ELF-1 (cell line): ENCODE results near the gene RHBDL1.

Source experiments
- DNase-seq: peaks from one replicate; pipeline ENCODE4 v3.0.0-alpha.2; 2016; ENCODE audit warnings: low read depth, low spot score

The RHBDL1 gene

GRCh38 chr16:672851-673250 is 2.6 kb upstream of the RHBDL1 start:
- DNase-seq, result no peak

GRCh38 chr16:673399-673991 is 2.0 kb upstream of the RHBDL1 start:
- DNase-seq, result no peak

GRCh38 chr16:674214-674881 is 1.1 kb upstream of the RHBDL1 start:
- DNase-seq, result no peak

DNA sequence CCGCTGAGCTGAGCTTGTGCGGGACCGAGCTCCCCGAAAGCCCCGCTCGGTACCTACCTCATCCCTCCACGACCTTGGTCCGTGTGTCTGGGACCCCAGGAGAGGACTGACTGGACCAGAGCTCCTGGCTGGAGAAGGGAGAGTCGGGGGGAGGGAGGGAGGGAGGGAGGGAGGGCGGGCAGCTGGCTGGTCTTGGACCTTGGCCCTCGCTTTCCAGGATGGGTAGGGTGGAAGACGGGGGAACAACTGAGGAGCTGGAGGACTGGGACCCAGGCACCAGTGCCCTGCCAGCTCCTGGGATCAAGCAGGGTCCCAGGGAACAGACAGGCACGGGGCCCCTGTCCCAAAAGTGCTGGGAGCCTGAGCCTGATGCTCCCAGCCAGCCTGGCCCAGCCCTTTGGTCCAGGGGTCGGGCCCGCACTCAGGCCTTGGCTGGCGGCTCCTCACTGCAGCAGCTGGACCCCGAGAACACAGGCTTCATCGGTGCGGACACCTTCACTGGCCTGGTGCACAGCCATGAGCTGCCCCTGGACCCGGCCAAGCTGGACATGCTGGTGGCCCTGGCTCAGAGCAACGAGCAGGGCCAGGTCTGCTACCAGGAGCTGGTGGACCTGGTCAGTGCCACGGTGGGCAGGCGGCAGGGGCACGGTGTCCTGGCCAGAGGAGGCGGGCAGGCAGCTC is 553 bp downstream of the RHBDL1 start:
- no peak for DNase-seq

- DNase-seq, result no peak
Observed at GRCh38 chr16:676565-676902, 1.1 kb downstream of the RHBDL1 start.

- no peak for DNase-seq
Observed at GRCh38 chr16:676913-677312, 1.4 kb downstream of the RHBDL1 start.

- DNase-seq, result no peak
Observed at GRCh38 chr16:677316-678190, 2.1 kb downstream of the RHBDL1 start.

GRCh38 chr16:678209-678857 is 2.9 kb downstream of the RHBDL1 start:
- DNase-seq, result no peak

DNA sequence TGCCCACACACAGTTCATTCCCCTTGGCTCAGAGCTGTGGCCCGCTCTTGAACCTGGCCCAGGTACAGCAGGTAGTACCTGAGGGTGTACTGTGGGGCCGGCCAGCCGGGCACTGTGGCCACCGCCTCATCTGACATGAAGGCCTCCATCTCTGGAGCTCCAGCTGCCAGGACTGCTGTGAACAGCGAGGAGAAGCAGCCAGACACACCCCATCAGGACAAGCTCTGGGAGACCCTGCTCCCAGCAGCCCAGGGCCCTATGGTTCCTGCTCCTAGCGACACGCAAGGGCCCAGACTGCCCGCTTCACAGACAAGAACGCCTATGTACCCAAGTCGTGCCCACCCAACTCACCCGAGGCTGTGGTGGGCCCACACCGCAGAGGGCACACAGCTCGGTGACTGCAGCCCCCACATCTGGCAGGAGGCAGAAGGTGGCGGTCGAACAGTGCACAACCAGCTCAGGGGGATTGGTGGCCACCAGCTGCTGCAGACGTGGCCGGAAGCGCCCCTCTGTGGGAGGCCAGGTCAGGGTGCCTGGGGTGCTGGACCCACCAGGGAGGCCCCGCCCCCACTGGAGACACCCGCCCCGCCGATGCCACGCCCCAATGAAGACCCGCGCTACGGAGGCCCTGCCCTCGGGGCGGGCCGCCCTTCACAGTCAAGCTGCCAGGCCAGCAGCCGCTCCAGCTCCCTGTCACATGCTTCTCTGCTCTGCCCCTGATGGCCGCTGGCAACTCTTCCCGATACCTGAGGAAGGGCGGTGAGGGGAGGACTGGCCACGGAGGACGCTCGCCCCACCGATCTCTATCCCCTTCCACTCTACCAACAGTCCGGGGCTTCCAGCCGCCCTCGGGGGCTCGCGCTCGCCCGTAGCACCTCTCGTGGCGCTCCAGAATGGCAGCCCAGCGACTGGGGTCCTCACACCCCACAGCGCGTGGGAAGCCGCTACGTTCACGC is 3.7 kb downstream of the RHBDL1 start:
- DNase-seq, result peak; percentile 82

DNA sequence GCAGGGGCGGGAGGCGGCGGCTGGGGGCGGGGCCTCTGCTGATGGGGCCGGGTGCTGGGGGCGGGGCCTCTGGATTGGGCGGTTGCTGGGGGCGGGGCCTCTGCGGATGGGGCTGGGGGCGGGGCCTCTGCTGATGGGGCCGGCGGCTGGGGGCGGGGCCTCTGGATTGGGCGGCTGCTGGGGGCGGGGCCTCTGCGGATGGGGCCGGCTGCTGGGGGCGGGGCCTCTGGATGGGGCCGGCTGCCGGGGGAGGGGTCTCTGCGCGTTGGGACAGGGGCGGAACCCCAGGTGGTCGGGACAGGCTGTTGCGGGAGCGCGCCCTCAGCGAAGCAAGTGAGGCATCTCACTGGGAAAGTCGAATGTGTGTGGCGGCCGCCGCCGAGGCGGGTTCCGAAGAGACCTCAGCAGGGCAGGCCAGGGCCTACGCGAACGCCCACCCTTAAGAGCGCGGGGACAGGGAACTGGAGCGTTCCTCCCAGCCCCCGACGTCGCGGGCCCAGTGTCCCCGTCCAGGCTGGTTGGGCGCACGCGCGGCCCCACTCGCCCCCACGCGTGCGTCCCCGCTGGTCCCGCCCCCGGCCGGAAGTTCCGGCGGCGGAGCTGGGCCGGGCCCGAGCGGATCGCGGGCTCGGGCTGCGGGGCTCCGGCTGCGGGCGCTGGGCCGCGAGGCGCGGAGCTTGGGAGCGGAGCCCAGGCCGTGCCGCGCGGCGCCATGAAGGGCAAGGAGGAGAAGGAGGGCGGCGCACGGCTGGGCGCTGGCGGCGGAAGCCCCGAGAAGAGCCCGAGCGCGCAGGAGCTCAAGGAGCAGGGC is 4.5 kb downstream of the RHBDL1 start, which contains the start of gene STUB1:
Gene STUB1, plus strand, starts transcription at position 597 of the 811 bp plus-strand sequence. Its CDS starts 116 bp downstream, at position 713.
- peak; percentile 89 for DNase-seq

DNA sequence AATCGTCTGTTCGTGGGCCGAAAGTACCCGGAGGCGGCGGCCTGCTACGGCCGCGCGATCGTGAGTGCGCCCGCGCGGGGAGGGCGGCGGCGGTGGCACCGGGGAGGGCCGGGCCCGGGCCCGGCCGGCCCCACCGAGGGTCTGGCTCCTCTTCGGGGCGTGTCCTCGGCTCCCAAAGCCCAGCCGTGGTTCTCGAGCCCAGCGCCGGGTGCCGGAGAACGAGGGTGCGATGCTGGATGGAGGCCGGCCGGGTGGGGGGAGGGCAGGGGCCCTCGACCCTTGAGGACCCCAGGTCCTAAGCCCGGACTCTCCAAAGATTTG is 5.1 kb downstream of the RHBDL1 start:
- DNase-seq, result no peak

DNA sequence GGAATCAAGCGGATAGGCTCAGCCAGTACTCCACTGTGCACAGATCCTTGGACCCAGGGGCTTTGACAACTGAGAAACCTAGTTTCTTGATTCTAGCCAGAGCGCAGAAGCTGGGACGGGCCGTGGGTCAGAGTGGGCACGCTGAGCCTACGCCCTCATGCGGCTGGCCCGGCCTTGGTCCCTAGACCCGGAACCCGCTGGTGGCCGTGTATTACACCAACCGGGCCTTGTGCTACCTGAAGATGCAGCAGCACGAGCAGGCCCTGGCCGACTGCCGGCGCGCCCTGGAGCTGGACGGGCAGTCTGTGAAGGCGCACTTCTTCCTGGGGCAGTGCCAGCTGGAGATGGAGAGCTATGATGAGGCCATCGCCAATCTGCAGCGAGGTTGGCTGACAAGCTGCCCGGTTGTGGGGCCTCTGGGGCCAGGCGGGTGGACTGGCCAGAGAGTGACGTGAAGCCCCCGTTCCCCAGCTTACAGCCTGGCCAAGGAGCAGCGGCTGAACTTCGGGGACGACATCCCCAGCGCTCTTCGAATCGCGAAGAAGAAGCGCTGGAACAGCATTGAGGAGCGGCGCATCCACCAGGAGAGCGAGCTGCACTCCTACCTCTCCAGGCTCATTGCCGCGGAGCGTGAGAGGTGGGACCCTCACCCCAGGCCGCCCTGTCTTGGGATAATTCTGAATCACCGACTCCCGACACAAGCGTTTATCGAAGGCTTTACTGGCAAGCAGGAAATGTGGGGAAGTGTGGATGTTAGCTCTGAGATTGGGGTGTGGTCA is 5.7 kb downstream of the RHBDL1 start:
- DNase-seq, result no peak

DNA sequence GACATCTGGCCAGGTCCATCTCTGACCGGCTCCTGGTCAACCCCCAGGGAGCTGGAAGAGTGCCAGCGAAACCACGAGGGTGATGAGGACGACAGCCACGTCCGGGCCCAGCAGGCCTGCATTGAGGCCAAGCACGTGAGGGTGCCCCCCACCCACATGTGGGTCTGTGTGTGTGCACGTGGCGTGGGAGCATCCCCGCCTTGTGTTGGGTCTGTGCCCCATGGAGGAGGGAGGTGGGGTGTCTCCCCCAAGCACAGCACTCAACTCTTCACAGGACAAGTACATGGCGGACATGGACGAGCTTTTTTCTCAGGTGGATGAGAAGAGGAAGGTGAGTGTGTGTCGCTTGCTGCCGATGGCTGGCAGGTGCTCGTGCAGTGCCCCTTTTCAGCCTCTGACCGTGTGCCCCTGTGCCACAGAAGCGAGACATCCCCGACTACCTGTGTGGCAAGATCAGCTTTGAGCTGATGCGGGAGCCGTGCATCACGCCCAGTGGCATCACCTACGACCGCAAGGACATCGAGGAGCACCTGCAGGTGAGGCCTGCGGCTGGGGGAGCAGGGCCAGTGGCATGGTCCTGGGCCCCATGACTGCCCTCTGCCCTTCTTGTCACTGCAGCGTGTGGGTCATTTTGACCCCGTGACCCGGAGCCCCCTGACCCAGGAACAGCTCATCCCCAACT is 6.4 kb downstream of the RHBDL1 start:
- no peak for DNase-seq

DNA sequence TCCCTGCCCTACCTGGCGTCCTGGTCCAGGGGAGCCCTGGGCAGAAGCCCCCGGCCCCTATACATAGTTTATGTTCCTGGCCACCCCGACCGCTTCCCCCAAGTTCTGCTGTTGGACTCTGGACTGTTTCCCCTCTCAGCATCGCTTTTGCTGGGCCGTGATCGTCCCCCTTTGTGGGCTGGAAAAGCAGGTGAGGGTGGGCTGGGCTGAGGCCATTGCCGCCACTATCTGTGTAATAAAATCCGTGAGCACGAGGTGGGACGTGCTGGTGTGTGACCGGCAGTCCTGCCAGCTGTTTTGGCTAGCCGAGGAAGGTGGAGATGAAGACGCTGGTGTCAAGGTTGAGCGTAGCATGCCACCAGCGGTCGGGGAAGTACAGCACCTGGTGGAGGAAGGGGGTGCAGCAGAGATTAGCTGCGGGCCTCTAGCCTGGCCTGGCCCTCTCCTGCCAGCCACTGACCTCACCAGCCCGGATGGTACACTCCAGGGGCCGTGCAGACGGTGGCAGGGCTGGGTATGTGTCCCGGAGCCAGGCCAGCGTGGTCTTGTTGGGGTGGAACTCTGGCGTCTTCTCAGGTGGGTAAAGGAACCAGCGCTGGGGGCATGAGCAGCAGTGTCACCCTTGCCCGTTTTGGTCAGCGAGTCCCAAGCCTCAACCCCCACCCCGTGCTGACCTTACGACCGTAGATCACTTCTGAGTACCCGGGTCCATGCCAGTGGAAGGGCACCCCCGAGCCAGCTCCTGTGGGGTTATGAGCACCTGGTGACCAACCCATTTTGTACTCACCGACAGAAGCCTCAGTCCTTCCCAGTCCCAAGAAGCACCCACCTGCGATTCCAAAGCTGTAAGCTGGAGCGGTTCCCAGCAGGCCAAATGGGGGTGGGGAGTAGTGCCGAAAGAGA is 7.3 kb downstream of the RHBDL1 start:
- DNase-seq, result no peak

DNA sequence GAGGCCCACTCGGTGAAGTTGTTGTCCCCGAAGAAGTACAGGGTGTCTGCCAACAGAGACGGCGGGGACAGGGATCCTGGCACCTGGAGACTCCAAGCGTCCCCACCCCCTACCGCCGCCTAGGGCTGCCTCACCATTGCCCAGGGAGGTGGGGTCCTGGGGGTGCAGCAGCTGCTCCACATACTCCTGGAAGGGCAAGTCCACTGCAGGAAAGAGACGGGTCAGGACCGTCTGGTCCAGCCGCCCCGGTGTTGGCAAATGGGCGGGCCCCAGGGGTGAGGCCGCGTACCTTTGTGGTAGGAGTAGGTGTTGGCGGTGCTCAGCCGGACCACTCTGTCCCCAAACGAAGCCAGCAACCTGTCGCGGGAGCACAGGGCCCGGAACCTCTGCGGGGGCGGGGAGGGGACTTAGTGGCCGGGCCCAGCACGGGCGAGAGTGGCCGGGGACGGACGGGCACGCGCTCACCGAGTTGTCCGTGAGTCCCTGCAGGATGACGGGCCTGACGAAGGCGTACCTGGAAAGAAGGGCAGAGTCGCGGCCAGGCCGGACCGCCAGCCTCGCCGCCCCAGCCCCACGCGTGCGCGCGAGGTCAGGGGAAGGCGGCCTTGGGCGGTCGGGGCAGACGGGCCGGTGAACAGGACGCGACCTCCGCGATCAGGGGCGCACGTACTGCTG is 8.1 kb downstream of the RHBDL1 start:
- DNase-seq, result no peak

- DNase-seq, result peak; percentile 98
Observed at GRCh38 chr16:684071-684794, 8.8 kb downstream of the RHBDL1 start, which contains the start of gene JMJD8. Gene JMJD8, minus strand, starts transcription at chr16:684334. Its CDS starts 15 bp downstream, at chr16:684319.
